Measurements from ENCODE around the gene NEUROG3. TPM values are rescaled to one million over a fixed set of nuclear protein-coding genes. Genes with fewer than 3 reads are reported as not detected.

The NEUROG3 gene
- total RNA-seq, 1 donor from 2014 or later, result not detected

GRCh38 chr10:69614130-69614529 is 40.9 kb upstream of the NEUROG3 start:
- Mint-ChIP-seq H3K4me1 (ENCODE audit: unreplicated experiment) (no peaks in the 10 kb centered on the region), H3K9me3 (ENCODE audit: unreplicated experiment) (peaks cover 8% of the 10 kb centered on the region), H3K27ac (ENCODE audit: unreplicated experiment) (no peak overlapping the region), H3K27me3 (ENCODE audit: unreplicated experiment) (peaks cover 71% of the 10 kb centered on the region), H3K36me3 (ENCODE audit: unreplicated experiment) (no peaks in the 10 kb centered on the region), H3K4me3 (ENCODE audit: unreplicated experiment) (no peak overlapping the region)
- TF ChIP-seq CTCF (IDR thresholded peaks at IDR 0.05), result no peak
- DNase-seq (ENCODE audit: extremely low spot score, unreplicated experiment), result no peak

GRCh38 chr10:69612760-69613159 is 39.5 kb upstream of the NEUROG3 start:
- no peaks in the 10 kb centered on the region for H3K4me1 Mint-ChIP-seq (ENCODE audit: unreplicated experiment)
- H3K4me3 Mint-ChIP-seq (ENCODE audit: unreplicated experiment), result no peak overlapping the region
- H3K27me3 Mint-ChIP-seq (ENCODE audit: unreplicated experiment), result peaks cover 71% of the 10 kb centered on the region
- no peaks in the 10 kb centered on the region for H3K36me3 Mint-ChIP-seq (ENCODE audit: unreplicated experiment)
- no peak overlapping the region for H3K27ac Mint-ChIP-seq (ENCODE audit: unreplicated experiment)
- no peak for TF ChIP-seq CTCF (IDR thresholded peaks at IDR 0.05)
- peaks cover 11% of the 10 kb centered on the region for H3K9me3 Mint-ChIP-seq (ENCODE audit: unreplicated experiment)
- no peak for DNase-seq (ENCODE audit: extremely low spot score, unreplicated experiment)

- Mint-ChIP-seq H3K27me3 (ENCODE audit: unreplicated experiment) (peaks cover 79% of the 10 kb centered on the region), H3K36me3 (ENCODE audit: unreplicated experiment) (no peaks in the 10 kb centered on the region), H3K4me3 (ENCODE audit: unreplicated experiment) (no peak overlapping the region), H3K27ac (ENCODE audit: unreplicated experiment) (no peak overlapping the region), H3K4me1 (ENCODE audit: unreplicated experiment) (no peaks in the 10 kb centered on the region), H3K9me3 (ENCODE audit: unreplicated experiment) (peaks cover 11% of the 10 kb centered on the region)
- TF ChIP-seq CTCF (IDR thresholded peaks at IDR 0.05), result no peak
- no peak for DNase-seq (ENCODE audit: extremely low spot score, unreplicated experiment)
Measured at GRCh38 chr10:69609077-69609476, 35.9 kb upstream of the NEUROG3 start.

GRCh38 chr10:69600761-69601330 is 27.6 kb upstream of the NEUROG3 start:
- no peak for DNase-seq (ENCODE audit: extremely low spot score, unreplicated experiment)
- Mint-ChIP-seq H3K27me3 (ENCODE audit: unreplicated experiment) (peaks cover 70% of the 10 kb centered on the region), H3K4me3 (ENCODE audit: unreplicated experiment) (no peak overlapping the region), H3K4me1 (ENCODE audit: unreplicated experiment) (no peaks in the 10 kb centered on the region), H3K27ac (ENCODE audit: unreplicated experiment) (no peak overlapping the region), H3K36me3 (ENCODE audit: unreplicated experiment) (no peaks in the 10 kb centered on the region), H3K9me3 (ENCODE audit: unreplicated experiment) (no peaks in the 10 kb centered on the region)
- no peak for TF ChIP-seq CTCF (IDR thresholded peaks at IDR 0.05)

GRCh38 chr10:69588358-69588757 is 15.1 kb upstream of the NEUROG3 start:
- H3K36me3 Mint-ChIP-seq (ENCODE audit: unreplicated experiment), result no peaks in the 10 kb centered on the region
- H3K9me3 Mint-ChIP-seq (ENCODE audit: unreplicated experiment), result no peaks in the 10 kb centered on the region
- TF ChIP-seq CTCF (IDR thresholded peaks at IDR 0.05), result no peak
- DNase-seq (ENCODE audit: extremely low spot score, unreplicated experiment), result peak; percentile 36
- no peak overlapping the region for H3K27ac Mint-ChIP-seq (ENCODE audit: unreplicated experiment)
- H3K27me3 Mint-ChIP-seq (ENCODE audit: unreplicated experiment), result peaks cover 34% of the 10 kb centered on the region
- H3K4me1 Mint-ChIP-seq (ENCODE audit: unreplicated experiment), result no peaks in the 10 kb centered on the region
- no peak overlapping the region for H3K4me3 Mint-ChIP-seq (ENCODE audit: unreplicated experiment)
